DLD1 (cell line): ENCODE results near the gene SMARCA4.

ENCODE experiments used
- in situ Hi-C: cut with HindIII; loops from 2 replicates; pipeline ENCODE4 v1.10.0; 2017; ENCODE audit warnings: low sequenced_read_pairs

SMARCA4 gene

DNA sequence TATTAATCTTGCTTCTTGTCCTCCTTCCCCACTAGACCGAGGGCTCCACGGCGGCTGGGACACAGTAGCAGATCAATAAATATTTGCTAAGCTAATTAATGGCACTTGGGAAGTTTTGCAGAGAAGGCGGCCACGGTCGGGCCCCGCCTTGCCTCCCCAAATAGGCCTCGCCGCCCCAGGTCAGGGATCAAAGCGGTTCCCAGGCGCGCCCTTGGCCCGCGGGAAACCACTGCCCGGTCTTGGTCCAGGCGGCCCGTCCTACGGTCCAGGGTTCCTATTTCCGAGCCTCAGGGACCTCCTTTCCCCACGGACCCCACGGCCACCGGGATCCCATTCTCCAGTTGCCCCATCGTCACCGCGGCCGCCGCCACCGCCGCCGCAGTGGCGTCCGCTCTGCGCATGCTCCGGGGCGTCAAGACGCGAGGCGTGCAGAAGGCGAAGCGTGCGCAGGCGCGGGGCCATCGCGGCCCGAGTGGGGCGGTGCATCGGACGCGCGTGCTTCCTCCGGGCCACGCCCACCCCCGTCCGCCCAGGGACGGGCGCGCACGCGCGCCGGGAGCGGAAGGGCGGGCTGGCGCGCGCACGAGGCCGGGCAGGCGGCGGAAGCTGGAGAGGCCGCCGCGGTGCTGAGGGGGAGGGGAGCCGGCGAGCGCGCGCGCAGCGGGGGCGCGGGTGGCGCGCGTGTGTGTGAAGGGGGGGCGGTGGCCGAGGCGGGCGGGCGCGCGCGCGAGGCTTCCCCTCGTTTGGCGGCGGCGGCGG, at the start of gene SMARCA4:
TSS of gene SMARCA4 (plus strand) at position 717 of the 759 bp plus-strand sequence. CDS start 23,122 bp downstream, outside the sequence.
- in situ Hi-C loops, result no loop called here

GRCh38 chr19:10911579-10912363, 49.1 kb upstream of the SMARCA4 start:
- in situ Hi-C loops, result no loop called here

- in situ Hi-C loops, result no loop called here
Measured at GRCh38 chr19:10912619-10913018, 48.2 kb upstream of the SMARCA4 start.

GRCh38 chr19:10913716-10914340, 47.0 kb upstream of the SMARCA4 start:
- in situ Hi-C loops, result no loop called here

DNA sequence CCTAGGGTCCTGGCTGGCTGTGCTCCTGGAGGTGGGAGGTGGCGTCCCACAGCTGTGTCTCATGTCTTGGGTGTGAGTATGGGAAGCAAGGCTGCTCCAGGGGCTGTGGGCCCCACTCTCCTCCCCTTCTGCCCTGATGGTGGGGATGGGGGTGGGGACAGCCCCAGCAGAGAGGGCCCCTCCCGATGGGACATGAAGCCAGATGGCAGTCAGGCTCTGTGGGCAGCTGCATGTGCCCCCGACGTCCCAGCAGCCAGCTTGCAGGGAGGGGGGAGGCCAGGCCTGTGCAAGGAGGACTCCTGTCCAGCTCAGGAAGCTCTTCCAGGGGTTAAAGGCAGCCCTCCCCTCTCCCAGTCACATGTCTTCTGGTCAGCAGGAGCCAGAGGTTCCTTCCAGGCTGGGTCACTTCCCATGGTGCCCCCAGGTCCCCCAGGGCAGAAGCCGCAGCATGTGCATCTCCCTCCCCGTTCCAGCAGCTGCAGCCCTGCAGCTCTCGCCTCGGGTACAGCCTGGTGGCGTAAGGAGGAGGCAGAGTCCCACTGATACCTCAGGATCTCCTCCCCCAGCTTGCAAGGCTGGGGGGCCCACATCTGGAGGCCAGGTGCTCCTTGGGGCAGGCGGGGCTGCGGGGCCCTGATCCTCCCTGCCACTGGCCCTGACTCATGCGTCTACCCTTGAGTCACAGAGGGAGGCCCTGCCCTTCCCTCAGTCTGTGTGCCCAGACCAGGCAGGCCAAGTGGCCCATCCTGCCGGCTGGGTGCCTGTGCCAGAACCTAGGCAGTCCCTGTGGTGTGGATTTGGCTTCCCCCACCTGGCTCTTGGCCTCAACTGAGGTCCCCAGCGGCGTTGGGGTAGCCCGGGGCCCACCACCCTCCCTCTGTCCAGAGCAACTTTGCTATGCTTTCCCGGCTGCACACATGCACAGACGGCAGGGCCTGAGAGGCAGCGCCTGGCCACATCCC, 45.4 kb upstream of the SMARCA4 start:
- in situ Hi-C loops, result no loop called here

GRCh38 chr19:10916602-10917001, 44.2 kb upstream of the SMARCA4 start:
- in situ Hi-C loops, result no loop called here

DNA sequence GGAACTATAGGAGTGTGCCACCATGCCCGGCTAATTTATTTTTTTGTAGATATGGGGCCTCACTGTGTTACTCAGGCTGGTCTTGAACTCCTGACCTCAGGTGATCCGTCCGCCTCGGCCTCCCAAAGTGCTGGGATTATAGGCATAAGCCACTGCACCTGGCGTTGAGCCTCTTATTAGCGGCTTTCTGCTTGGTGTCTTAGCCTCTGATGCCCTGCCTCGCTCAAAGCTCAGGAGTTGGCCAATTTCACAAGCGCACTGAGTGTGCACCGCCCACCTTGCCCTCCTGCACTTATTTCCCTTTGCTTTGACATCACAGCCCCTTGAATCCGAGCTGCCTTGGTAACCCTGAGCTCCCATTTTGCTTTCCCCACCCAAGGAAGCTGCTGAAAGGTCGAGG, 42.5 kb upstream of the SMARCA4 start:
- in situ Hi-C loops, result no loop called here

DNA sequence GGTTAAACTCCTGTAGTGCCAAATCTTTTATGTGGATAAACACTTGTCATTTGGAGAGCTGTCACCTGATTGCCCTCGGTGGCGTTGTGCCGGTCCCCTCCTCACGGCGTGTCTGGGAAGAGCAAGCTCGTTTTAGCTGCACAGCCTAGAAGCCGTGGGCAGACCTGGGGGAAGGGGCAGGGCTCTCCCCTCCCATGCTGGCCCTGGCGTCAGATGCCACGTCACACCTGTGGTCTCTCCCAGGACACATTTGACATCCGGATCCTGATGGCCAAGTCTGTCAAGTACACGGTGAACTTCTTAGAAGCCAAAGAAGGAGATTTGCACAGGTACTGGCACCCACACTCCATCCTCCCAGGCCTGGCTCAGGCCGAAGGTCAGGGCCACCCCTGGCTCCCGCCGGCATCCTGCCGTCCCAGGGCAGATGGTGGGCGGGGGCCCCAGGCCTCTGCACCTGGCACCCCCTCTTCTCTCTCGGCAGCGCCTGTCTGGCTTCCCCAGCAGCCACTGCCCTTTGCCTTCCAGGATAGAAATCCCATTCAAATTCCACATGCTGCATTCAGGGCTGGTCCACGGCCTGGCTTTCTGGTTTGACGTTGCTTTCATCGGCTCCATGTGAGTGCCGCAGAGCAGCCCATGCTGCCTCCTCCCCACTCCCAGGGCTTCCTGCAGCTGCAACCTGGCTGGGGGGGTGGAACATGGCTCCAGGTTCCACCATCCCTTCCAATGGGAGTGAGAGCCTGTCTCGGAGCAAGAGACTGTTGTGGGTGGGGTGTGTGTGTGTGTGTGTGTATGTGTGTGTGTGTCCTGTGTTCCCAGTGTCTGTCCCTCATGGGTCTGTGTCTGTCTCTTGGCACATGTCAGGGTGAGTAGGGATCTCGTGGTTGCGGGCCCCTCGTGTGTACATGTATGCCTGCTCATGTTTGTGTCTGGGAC, 41.2 kb upstream of the SMARCA4 start:
- in situ Hi-C loops, result no loop called here

GRCh38 chr19:10920288-10920655, 40.6 kb upstream of the SMARCA4 start:
- in situ Hi-C loops, result no loop called here

DNA sequence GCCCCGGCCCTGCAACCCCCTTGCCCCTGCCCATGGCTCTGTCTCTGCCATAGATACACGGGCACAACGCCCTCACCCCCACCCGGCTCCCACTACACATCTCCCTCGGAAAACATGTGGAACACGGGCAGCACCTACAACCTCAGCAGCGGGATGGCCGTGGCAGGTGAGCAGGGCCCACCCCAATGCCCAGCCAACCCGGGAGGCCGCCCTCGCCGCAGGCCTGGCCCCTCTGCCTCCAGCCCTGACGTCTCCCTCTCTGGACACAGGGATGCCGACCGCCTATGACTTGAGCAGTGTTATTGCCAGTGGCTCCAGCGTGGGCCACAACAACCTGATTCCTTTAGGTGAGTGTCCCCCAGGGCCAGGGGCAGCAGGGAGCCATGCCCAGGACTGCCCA, 40.0 kb upstream of the SMARCA4 start:
- in situ Hi-C loops, result no loop called here

- in situ Hi-C loops, result no loop called here
Measured at GRCh38 chr19:10921199-10921909, 39.5 kb upstream of the SMARCA4 start.

- in situ Hi-C loops, result no loop called here
Measured at GRCh38 chr19:10921910-10922637, 38.8 kb upstream of the SMARCA4 start.

DNA sequence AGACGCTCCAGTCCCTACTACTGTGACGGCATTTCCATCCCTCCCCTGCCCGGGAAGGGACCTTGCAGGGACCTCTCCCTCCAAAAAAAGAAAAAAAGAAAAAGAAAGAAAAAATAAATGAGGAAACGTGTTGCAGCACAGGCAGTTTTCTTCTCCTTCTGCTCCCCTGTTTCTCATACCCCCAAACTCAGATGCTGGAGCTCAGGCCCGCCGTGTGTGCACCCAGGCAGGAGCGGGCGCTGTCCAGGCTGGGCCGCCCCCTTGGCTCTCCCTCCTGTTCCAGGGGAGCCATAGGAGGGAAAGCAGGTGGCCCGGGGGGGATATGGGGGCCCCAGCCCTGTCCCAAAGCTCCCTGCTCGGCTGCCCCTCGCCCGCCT, 38.2 kb upstream of the SMARCA4 start:
- in situ Hi-C loops, result no loop called here

- in situ Hi-C loops, result no loop called here
Measured at GRCh38 chr19:10923260-10924112, 37.3 kb upstream of the SMARCA4 start.

DNA sequence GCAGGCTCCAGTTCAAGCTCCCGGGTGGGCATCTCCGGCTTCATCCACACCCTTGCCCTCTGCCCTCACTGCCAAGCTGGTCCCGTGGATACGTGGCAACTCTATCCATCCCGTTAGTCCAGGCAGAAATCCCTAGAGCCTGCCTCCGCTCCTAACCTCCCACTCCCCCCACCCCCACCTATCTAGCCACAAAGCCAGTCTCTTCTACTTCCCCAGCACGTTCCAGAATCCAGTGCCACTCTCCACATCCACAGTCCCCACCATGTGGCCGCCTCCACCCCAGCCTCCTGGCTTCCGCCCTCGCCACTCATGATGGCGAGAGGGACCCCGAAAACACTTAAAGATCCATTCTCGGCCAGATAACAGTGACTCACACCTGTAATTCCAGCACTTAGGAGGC, 36.2 kb upstream of the SMARCA4 start:
- in situ Hi-C loops, result no loop called here

DNA sequence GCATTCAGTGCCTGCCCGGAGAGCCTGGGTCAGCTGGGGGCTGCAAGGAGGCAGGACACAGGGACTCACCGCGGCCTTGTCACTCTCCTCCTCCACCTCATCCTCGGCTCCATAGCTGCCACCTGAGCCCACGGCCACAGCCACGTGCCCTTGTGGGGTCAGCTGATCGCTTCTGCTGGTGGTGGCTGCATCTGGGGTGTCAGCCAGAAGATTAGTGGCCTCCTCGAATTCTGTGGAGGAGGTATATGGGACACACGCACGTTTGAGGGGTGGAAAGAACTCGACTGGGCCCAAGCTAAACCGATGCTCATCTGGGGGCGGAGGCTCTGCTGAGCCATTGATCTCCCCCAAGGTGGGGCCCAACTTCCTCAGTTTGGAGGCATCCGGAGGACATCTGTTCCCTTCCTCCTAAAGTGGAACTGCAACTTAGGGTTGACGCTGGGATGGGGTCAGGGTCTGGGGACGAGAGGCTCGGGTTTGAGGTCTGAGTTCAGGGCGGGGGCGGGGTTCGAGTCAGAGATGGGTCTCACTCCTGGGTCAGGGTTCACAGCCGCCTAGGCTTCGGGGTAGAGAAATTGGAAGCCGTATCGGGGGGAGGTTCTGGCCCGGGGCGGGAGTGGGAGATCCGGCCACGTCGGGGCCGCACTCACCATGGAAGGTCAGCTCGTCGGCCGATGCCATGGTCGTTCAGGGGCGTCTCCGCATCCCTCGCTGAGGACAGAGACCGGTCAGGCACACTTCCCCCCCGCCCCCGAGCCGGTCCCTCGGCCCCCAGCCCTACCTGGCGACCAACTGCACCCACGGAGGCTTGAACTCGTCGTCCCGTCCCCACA, 32.9 kb upstream of the SMARCA4 start:
- in situ Hi-C loops, result no loop called here
